Stimulated activated naive CD8-positive, alpha-beta T cell treated with anti-CD3 and anti-CD28 coated beads, Interleukin-15, Interleukin-2, amounts not matched to agents 100 U/mL and 50 U/mL, for 24 hours (primary cell): ENCODE measurements around the gene PPP2R5E.
"Not testable (repeated sequence)": the region's sequence is repeated elsewhere in the genome, so short reads cannot be mapped to it uniquely, and the experiment has no call there.

Experiments
- ATAC-seq: fragments of 150-1000 bp; cut with Tn5 transposase; one replicate; pipeline ENCODE4 v1.10.0; 2021
- DNase-seq: peaks from one replicate; pipeline ENCODE4 v3.0.0; 2021

Gene PPP2R5E

DNA sequence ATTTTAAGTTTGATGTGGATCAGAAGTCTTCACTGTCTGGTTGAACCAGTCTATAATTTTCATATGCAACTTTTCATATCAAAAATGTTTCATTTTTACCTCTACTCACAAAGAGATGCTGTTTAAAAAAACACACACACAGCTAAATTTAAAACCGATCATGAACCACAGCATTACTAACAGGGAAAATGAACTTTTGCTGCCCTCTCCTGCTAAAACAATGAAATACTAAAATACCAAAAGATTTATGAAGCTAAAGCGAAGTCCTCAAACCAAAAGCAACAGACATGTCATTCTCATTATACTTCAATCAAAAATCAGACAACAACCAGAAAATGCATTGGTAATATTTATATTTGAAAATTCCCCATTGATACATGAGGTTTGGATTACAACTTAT is 171.6 kb downstream of the PPP2R5E start:
- not testable (repeated sequence) for DNase-seq, ATAC-seq

DNA sequence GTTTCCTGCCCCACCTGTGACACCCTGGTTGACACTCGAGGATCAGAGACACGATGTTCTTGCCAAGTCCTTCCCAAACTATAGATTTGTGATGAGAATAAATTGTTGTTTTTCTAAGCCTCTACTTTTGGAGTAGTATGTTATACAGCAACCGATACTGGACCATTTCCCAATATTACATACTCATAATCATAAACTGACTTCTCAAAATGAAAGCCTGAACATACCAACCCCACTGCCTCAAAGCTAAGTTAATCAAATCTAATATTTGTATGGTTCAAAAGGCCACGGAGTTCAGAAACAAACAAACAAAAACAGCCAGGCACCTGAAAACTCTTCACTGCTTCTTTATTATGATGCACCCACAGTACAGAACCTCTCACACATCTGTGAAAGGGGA is 172.1 kb downstream of the PPP2R5E start:
- ATAC-seq (no peak), DNase-seq (no peak)

DNA sequence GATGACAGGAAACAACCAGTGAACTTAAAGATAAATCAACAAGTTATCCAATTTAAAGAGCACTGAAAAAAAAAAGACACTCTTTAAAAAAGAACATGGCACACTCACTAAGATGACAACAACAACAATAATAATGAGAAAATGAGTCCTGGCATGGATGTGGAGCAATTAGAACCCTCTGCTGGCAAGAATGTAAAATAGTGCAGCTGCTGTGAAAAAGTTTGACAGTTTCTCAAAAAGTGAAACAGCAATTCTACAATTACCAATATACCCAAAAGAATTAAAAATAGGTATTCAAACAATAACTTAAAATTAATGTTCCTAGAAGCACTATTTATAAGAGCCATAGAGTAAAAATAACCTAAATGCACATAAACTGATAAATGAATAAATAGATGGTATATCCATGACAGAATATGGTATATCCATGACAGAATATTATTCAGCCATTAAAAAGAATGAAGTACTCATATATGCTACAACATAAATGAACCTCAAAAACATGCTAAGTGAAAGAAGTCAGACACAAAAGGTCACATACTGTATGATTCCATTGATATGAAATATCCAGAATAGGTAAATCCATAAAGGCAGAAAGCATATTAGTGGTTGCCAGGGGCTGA is 175.3 kb downstream of the PPP2R5E start:
- no peak for DNase-seq
- ATAC-seq = no peak

DNA sequence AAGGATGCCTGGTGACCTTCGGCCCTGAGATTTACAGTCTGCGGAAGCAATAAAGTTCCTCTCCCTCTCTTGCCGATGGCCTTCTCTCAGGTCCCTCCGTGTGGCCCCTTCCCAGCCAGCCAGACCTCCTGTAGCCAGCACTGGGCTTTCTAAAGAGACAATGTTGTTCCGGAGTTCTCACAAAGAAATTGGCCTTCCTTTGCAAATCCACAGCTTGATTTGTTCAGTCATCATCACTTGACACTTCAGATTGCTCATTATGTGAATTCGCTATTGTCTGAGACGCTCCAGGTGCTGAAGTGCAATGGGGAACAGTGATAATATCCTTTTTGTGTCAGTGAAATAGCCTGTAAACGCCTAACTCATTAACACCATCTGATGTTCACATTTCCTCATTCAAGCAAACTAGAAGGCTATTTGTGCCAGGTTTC is 180.8 kb downstream of the PPP2R5E start:
- DNase-seq (no peak), ATAC-seq (no peak)

DNA sequence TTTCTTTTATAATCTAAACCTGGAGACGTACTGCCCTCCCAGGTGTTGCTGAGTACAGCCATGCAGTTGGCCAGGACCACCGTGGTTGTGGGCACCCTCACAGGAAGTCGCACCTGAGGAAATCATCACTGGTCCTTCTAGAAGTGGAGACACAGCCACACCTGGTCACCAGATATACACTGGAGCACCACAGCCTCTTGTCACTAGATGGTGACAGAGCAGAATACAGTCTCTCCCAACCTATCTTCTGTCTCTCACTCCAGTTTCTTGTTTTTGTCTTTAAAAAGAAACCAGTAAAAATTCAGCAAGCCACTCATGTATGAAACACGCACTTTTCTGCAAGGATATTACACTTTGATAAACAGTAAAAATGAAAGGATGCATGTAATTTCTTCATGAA is 181.4 kb downstream of the PPP2R5E start:
- ATAC-seq (no peak), DNase-seq (no peak)

DNA sequence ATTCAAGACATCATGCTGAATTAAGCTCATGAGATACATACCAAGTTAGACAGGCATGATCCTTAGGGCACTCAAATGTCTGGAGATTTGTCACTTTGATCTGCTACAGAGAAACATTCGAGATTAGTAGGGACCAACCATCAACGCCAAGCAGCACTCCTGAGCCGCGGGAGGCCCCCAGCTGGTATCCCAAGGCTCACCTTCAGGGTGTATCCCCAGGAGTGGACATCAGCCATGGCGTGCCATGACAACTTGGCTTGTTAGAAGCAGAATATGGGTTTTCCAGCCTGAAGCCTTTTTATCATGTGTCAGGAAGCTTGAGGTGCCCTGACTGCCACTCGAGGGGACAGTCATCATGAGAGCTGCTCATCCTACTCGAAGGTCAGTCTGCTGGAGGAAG is 185.3 kb downstream of the PPP2R5E start:
- no peak for DNase-seq
- no peak for ATAC-seq

DNA sequence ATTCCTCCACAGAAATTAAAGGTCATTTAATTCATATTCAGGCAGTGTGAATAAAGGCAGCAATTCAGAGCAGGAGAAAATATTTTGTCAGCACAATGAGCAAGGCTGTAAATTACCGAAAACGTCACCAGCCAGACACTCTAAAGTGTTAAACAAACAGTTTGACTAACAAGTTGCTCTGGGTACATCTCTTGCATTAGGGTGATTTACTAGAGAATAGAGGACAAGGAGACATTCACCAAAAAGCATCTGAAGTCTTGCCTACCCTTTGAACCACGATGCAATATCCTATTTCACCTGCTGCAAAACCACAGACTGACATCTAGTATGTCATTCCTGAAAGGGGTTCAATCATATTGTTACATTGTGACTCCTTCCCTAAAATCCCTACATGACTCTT is 197.4 kb downstream of the PPP2R5E start:
- DNase-seq = no peak
- no peak for ATAC-seq

DNA sequence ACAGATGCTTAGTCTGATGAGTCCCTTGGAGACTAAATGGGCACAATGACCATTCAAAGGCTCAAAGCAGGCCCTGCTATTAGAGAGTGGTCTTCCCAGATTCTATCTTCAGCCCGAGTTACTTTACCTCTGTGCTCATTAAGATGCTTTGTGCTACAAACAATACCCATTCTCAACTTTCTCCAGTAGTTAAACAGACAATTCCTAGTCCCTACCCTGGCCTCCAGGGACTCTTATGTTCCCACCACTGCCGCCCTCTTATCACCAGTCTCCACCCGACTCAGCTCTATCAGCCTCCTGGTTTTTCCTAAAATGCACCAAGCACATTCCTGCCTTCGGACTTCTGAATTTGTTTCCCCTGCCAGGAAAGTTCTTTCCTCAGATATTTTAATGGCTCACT is 198.8 kb downstream of the PPP2R5E start:
- no peak for ATAC-seq

DNA sequence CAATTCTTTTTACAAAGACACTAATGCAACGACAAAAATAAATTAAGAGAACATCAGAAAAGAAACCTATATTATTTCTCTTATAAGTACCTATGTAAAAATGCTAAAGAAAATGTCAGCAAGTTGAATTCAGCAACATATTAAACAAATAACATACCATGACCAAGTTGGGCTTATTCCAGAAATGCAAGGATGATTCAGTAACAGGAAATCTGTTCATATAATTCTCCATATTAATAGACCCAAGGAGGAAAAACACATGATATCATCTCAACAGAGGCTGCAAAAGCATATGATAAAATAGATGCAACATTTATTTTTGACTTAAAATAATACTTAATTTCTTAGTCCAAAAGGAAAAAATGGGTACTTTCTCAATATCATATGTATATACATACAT is 199.3 kb downstream of the PPP2R5E start:
- DNase-seq (no peak), ATAC-seq (no peak)

More for the DNA sequence above, 198.8 kb downstream of the PPP2R5E start:
- no peak for DNase-seq

DNA sequence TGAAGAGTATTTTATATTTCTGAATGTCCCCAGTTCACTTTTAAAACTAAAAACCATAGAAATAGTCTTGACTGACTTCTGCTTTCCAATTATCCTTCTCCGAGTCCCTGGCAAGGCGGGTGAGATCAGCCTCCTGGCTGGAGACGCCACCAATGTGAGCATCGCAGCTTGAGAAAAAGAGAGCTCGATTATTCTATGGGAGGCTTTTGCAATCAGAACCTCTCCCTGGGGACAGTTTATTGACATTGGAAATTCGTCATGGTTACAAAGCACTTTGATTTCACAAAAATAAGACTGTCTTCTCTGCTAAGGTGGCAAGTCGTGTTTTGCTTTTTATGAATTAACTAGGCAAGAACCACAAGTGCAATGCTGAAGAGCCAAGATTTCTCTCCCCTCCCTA is 200.8 kb downstream of the PPP2R5E start:
- ATAC-seq (no peak), DNase-seq (no peak)

DNA sequence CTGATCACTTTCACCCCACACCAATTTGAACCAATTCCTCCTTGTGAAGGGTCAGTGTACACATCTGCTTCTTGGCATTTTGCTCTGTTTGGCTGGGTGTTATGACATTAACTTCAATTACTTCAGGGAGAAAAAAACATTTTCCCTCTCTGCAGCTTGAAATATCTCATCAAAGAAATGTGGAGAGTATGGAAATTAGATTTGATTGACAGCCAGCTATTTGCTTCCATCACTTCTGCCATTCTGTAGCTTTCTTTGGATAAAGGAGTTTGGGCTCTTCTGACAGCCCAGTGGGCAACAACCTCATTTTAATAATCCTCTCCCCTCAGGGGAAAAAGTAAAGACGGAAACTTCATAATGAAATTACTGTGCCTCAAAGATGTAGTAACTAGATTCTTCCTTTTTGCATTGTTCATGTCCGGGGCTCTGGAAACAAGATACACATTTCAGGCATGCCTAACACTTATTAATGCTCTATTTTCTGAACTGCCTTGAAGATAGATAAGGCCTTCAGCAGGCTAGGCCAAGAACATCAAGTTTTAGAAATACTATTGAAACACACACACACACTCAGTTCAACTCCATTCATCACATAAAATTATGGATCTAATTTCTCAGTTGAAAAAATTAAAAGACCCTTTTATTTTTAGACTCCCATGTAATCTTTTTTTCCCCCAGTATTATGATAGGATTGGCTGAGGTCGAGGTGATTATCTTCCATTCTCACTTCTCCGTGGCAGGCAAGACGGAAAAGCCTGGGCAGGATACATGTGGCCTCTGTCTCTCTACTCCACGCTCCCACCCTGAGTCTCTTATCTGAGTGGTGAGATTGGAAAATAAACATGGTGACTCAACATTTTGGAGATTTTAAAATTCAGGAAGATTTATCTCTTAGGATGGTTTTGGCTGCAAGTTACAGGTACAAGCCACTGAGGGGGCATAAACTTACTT is 214.1 kb downstream of the PPP2R5E start:
- ATAC-seq (no peak), DNase-seq (no peak)

DNA sequence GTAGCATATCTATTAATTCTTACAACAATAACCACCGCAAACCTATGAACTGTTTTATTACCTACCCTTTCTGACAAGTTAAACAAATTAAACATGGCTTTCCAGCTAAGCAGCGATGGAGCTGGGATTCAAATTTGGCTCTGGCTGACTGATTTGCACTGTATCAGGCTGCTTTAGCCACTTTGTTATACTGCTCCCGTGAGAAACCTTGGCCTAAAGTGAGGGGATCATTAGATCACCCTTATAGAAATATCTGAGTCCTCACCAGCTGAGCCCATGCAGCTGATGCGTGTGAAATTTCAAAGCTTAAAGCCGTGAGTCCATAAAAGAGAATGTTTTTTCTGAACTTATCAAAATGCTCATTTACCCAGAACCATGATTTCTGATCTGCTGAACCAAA is 216.3 kb downstream of the PPP2R5E start:
- no peak for DNase-seq
- no peak for ATAC-seq

DNA sequence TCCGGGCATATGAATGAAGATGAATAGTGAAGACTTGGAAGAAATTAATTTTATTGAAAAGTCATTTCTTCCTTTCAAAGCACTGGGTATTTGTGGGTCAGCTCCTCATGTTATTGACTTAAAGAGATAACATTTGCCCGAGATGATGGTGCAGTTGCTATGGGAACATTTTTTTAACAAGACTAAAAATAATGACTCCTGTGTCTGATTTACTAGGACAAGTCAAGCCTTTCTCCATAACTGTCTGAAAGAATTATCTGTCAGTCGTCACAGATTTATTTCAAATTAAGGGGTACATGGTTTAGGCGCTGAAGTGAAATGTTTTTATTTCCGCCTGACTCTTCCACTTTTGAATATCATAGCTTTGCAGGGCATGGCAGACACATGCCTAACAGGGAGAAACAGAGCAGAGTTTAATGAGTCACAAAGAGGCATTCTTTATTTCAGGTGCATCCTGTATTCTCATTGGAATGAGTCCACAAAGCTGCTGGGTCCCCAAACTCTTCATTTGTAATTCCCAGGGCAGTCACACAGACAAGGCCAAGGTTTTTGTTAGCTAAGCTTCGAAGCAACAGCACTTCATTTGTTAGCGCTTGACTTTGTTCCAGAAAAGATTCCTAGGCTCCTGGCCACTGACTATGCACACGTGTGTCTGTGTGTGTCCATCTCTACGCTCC is 220.1 kb downstream of the PPP2R5E start:
- DNase-seq = no peak
- ATAC-seq = no peak

DNA sequence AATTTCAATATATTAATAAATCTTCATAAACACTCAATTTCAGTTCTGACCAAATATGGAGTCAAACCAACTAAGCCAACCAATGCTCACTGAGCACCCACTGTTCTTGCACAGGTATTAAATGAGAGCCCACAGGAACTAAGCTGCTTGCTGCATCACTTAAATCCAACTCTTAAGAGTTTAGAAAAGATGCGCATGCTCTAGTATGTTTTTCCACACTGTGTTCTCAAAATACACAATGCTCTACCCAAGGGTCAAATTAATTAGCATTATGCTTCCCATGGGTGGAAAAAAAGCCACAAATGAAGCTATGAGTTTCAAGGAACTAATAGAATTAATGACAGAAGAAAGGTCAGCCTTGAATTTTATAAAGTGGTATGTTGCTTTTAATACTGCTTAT is 220.7 kb downstream of the PPP2R5E start:
- no peak for ATAC-seq
- no peak for DNase-seq
